Effector memory CD8-positive, alpha-beta T cell (primary cell): ENCODE data around the gene ODAPH.
"Not testable (repeated sequence)": the region's sequence is repeated elsewhere in the genome, so short reads cannot be mapped to it uniquely, and the experiment has no call there.

ENCODE experiments used
- ATAC-seq: fragments of 150-1000 bp; cut with Tn5 transposase; replicated peaks from 2 replicates; pipeline ENCODE4 v1.10.0; 2021; ENCODE audit warnings: mild to moderate bottlenecking, moderate library complexity
- DNase-seq, 3 experiments: peaks; one replicate each; pipeline ENCODE4 v3.0.0; 2021
- H3K27ac Mint-ChIP-seq, 2 donors: one replicate each; pipeline ENCODE4 v1.8.0; 2022; ENCODE audit warnings: mild to moderate bottlenecking in 2 of 2, mixed read lengths in 2 of 2, moderate library complexity in 2 of 2
- H3K27me3 Mint-ChIP-seq, 2 donors: one replicate each; pipeline ENCODE4 v1.8.0; 2022; ENCODE audit warnings: mixed read lengths in 2 of 2
- H3K36me3 Mint-ChIP-seq: one replicate; pipeline ENCODE4 v1.8.0; 2022; ENCODE audit warnings: mild to moderate bottlenecking, moderate library complexity, mixed read lengths; ENCODE audit not compliant: insufficient read depth
- H3K4me1 Mint-ChIP-seq, 2 donors: one replicate each; pipeline ENCODE4 v1.8.0; 2022; ENCODE audit warnings: low read depth in 2 of 2, mixed read lengths in 2 of 2
- H3K4me3 Mint-ChIP-seq, 2 donors: one replicate each; pipeline ENCODE4 v1.8.0; 2022; ENCODE audit warnings: mild to moderate bottlenecking in 2 of 2, mixed read lengths in 2 of 2, moderate library complexity in 2 of 2
- H3K9me3 Mint-ChIP-seq, 2 donors: one replicate each; pipeline ENCODE4 v1.8.0; 2022; ENCODE audit warnings: mixed read lengths in 2 of 2
- total RNA-seq, 9 experiments: gene quantifications; one replicate each; lab custom pipeline; 2026; lab: John Stamatoyannopoulos, UW

ODAPH gene
- total RNA-seq, result 0 to 0.85 (median 0.03) reads per million in 9 experiments

GRCh38 chr4:75555294-75556164, at the start of gene ODAPH:
Gene ODAPH, plus strand, starts transcription at chr4:75556066. Its CDS starts 17 bp downstream, at chr4:75556083.
- ATAC-seq (peak; percentile 97), DNase-seq (peak in 2 of 3 experiments; percentile 13 to 14)
- no peaks in the 10 kb centered on the region for H3K9me3 Mint-ChIP-seq
- H3K36me3 Mint-ChIP-seq, result no peaks in the 10 kb centered on the region
- H3K4me1 Mint-ChIP-seq, result peaks cover 0 to 4% of the 10 kb centered on the region in 2 donors
- peak within 1 kb of the TSS in 1 of 2 donors; percentile 36 for H3K4me3 Mint-ChIP-seq
- H3K27ac Mint-ChIP-seq, result no peak within 1 kb of the TSS
- H3K27me3 Mint-ChIP-seq, result peaks cover 10 to 24% of the 10 kb centered on the region in 2 donors

GRCh38 chr4:75509592-75509991, 46.3 kb upstream of the ODAPH start:
- Mint-ChIP-seq H3K27ac (peak overlapping the region; percentile 2 to 56), H3K4me1 (peaks cover 24 to 46% of the 10 kb centered on the region in 2 donors), H3K4me3 (peak overlapping the region in 1 of 2 donors; percentile 7), H3K36me3 (peaks cover 38% of the 10 kb centered on the region)
- not testable (repeated sequence) for H3K27me3 Mint-ChIP-seq, H3K9me3 Mint-ChIP-seq, ATAC-seq, DNase-seq

GRCh38 chr4:75511841-75512240, 44.0 kb upstream of the ODAPH start:
- H3K36me3 Mint-ChIP-seq, result peaks cover 29% of the 10 kb centered on the region
- ATAC-seq (no peak), DNase-seq (no peak)
- H3K27me3 Mint-ChIP-seq, result no peaks in the 10 kb centered on the region
- no peak overlapping the region for H3K4me3 Mint-ChIP-seq
- no peak overlapping the region for H3K27ac Mint-ChIP-seq
- H3K9me3 Mint-ChIP-seq, result no peaks in the 10 kb centered on the region
- H3K4me1 Mint-ChIP-seq, result peaks cover 24 to 45% of the 10 kb centered on the region in 2 donors

GRCh38 chr4:75512386-75513211, 43.3 kb upstream of the ODAPH start:
- Mint-ChIP-seq H3K4me3 (no peak overlapping the region), H3K27ac (no peak overlapping the region), H3K27me3 (no peaks in the 10 kb centered on the region), H3K36me3 (peaks cover 28% of the 10 kb centered on the region), H3K9me3 (no peaks in the 10 kb centered on the region), H3K4me1 (peaks cover 24 to 42% of the 10 kb centered on the region in 2 donors)
- DNase-seq (peak in 1 of 3 experiments; percentile 1), ATAC-seq (no peak)

GRCh38 chr4:75513526-75514130, 42.2 kb upstream of the ODAPH start:
- Mint-ChIP-seq H3K4me3 (no peak overlapping the region), H3K27ac (no peak overlapping the region), H3K36me3 (peaks cover 31% of the 10 kb centered on the region), H3K4me1 (peaks cover 24 to 43% of the 10 kb centered on the region in 2 donors), H3K9me3 (no peaks in the 10 kb centered on the region), H3K27me3 (no peaks in the 10 kb centered on the region)
- DNase-seq (no peak), ATAC-seq (no peak)

GRCh38 chr4:75514131-75514948, 41.5 kb upstream of the ODAPH start, which contains the start of the genes RCHY1 and THAP6:
Gene RCHY1, minus strand, starts transcription at chr4:75514403. Its CDS starts 117 bp downstream, at chr4:75514286.
Gene THAP6, plus strand, starts transcription at chr4:75514473. Its CDS starts 980 bp downstream, at chr4:75515453.
- ATAC-seq (peak; percentile 85), DNase-seq (peak; percentile 90 to 92 (median 91))
- Mint-ChIP-seq H3K4me3 (no peak within 1 kb of the TSS), H3K27me3 (no peaks in the 10 kb centered on the region), H3K4me1 (peaks cover 24 to 44% of the 10 kb centered on the region in 2 donors), H3K9me3 (no peaks in the 10 kb centered on the region), H3K27ac (no peak within 1 kb of the TSS), H3K36me3 (peaks cover 39% of the 10 kb centered on the region)

GRCh38 chr4:75514949-75515612, 40.8 kb upstream of the ODAPH start:
- H3K4me3 Mint-ChIP-seq, result no peak overlapping the region
- DNase-seq, result peak in 2 of 3 experiments; percentile 1 to 3
- peaks cover 41% of the 10 kb centered on the region for H3K36me3 Mint-ChIP-seq
- ATAC-seq, result no peak
- H3K27me3 Mint-ChIP-seq, result no peaks in the 10 kb centered on the region
- no peaks in the 10 kb centered on the region for H3K9me3 Mint-ChIP-seq
- H3K27ac Mint-ChIP-seq, result no peak overlapping the region
- peaks cover 23 to 39% of the 10 kb centered on the region in 2 donors for H3K4me1 Mint-ChIP-seq

GRCh38 chr4:75516144-75516543, 39.7 kb upstream of the ODAPH start:
- H3K4me3 Mint-ChIP-seq, result no peak overlapping the region
- H3K4me1 Mint-ChIP-seq, result peaks cover 24 to 38% of the 10 kb centered on the region in 2 donors
- H3K36me3 Mint-ChIP-seq, result peaks cover 45% of the 10 kb centered on the region
- no peaks in the 10 kb centered on the region for H3K27me3 Mint-ChIP-seq
- H3K9me3 Mint-ChIP-seq, result no peaks in the 10 kb centered on the region
- DNase-seq (no peak), ATAC-seq (no peak)
- H3K27ac Mint-ChIP-seq, result no peak overlapping the region

GRCh38 chr4:75519452-75519851, 36.4 kb upstream of the ODAPH start:
- peaks cover 63% of the 10 kb centered on the region for H3K36me3 Mint-ChIP-seq

GRCh38 chr4:75525086-75525485, 30.8 kb upstream of the ODAPH start:
- no peak overlapping the region for H3K27ac Mint-ChIP-seq
- no peak for ATAC-seq
- H3K4me3 Mint-ChIP-seq, result no peak overlapping the region
- peaks cover 69% of the 10 kb centered on the region for H3K36me3 Mint-ChIP-seq
- H3K4me1 Mint-ChIP-seq, result peaks cover 10 to 13% of the 10 kb centered on the region in 2 donors
- H3K9me3 Mint-ChIP-seq, result no peaks in the 10 kb centered on the region
- no peaks in the 10 kb centered on the region for H3K27me3 Mint-ChIP-seq
- DNase-seq, result no peak

More at GRCh38 chr4:75519452-75519851, 36.4 kb upstream of the ODAPH start:
- H3K9me3 Mint-ChIP-seq, ATAC-seq, H3K27me3 Mint-ChIP-seq, DNase-seq, H3K27ac Mint-ChIP-seq, H3K4me3 Mint-ChIP-seq: not testable (repeated sequence)
- peaks cover 21 to 39% of the 10 kb centered on the region in 2 donors for H3K4me1 Mint-ChIP-seq

GRCh38 chr4:75525910-75526309, 30.0 kb upstream of the ODAPH start:
- Mint-ChIP-seq H3K27ac (no peak overlapping the region), H3K9me3 (no peaks in the 10 kb centered on the region)

GRCh38 chr4:75527482-75527881, 28.4 kb upstream of the ODAPH start:
- peaks cover 0 to 7% of the 10 kb centered on the region in 2 donors for H3K9me3 Mint-ChIP-seq
- DNase-seq, result no peak
- H3K27me3 Mint-ChIP-seq, result no peaks in the 10 kb centered on the region
- H3K4me1 Mint-ChIP-seq, result peaks cover 4% of the 10 kb centered on the region in 2 donors
- H3K36me3 Mint-ChIP-seq, result peaks cover 65% of the 10 kb centered on the region
- ATAC-seq, result no peak
- H3K4me3 Mint-ChIP-seq, result no peak overlapping the region
- H3K27ac Mint-ChIP-seq, result no peak overlapping the region

More at GRCh38 chr4:75525910-75526309, 30.0 kb upstream of the ODAPH start:
- ATAC-seq (no peak), DNase-seq (no peak)
- H3K27me3 Mint-ChIP-seq, result no peaks in the 10 kb centered on the region
- H3K4me3 Mint-ChIP-seq, result no peak overlapping the region
- peaks cover 4 to 5% of the 10 kb centered on the region in 2 donors for H3K4me1 Mint-ChIP-seq
- H3K36me3 Mint-ChIP-seq, result peaks cover 65% of the 10 kb centered on the region
